ELR (cell line): Measurements from ENCODE around the gene FAAP24.
"Not testable (repeated sequence)": the region's sequence is repeated elsewhere in the genome, so short reads cannot be mapped to it uniquely, and the experiment has no call there.

Source experiments
- DNase-seq: peaks from one replicate; pipeline ENCODE4 v3.0.0-alpha.2; 2015; ENCODE audit warnings: low read depth

FAAP24 gene

DNA sequence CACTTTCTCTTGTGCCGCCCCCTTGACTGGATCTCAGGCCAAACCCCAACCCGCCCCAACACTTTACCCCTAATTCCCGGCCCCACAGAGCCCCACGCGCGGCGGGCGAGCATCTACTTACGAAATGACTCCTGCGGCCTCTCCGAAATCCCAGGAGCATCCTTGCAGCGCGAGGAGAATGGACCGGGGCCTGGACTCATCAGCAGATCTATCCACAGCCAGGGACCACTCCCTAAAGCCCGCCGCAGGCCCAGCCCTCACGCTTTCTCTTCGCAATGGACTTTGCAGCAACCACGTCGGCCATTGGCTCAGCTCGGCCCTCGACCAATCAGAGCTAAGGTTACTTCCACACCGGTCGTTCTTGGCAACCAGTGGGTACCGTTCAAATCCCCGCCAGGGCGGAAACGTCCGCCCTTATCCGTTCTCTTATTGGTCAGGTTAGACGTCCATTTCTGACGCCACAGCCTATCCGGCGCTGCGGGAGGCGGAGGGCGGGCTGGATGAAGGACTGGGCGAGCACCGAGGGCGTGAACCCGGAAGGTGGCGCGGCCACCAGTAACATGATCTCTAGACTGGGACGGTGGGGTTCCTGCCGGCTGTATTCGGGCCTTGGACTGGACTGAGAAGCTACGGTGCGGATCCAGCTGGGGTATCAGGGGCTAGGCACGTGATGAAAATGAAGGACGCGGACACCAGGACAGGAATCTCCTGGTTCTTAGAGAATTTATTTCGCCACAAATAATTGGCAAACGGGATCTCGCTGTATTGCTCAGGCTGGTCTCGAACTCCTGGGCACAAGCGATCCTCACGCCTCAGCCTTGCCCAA, at the start of gene FAAP24, which contains the start of gene CEP89:
FAAP24 (plus strand) TSS at position 528 of the 826 bp plus-strand sequence. CDS start 955 bp downstream, outside the sequence.
CEP89 (minus strand) TSS at position 244 of the 826 bp plus-strand sequence; CDS start at position 160, 84 bp downstream.
- peak; percentile 99 for DNase-seq

- DNase-seq, result peak; percentile 20
Measured at GRCh38 chr19:32924200-32924599, 47.8 kb upstream of the FAAP24 start.

- no peak for DNase-seq
Measured at GRCh38 chr19:32928806-32929205, 43.2 kb upstream of the FAAP24 start.

- no peak for DNase-seq
Measured at GRCh38 chr19:32930567-32930966, 41.5 kb upstream of the FAAP24 start.

GRCh38 chr19:32933571-32933970, 38.5 kb upstream of the FAAP24 start:
- no peak for DNase-seq

GRCh38 chr19:32935629-32936028, 36.4 kb upstream of the FAAP24 start:
- no peak for DNase-seq

GRCh38 chr19:32936065-32936464, 36.0 kb upstream of the FAAP24 start:
- no peak for DNase-seq

GRCh38 chr19:32941273-32941672, 30.8 kb upstream of the FAAP24 start:
- DNase-seq, result not testable (repeated sequence)

- DNase-seq, result no peak
Measured at GRCh38 chr19:32945260-32945659, 26.8 kb upstream of the FAAP24 start.

GRCh38 chr19:32966750-32967149, 5.3 kb upstream of the FAAP24 start:
- no peak for DNase-seq

DNA sequence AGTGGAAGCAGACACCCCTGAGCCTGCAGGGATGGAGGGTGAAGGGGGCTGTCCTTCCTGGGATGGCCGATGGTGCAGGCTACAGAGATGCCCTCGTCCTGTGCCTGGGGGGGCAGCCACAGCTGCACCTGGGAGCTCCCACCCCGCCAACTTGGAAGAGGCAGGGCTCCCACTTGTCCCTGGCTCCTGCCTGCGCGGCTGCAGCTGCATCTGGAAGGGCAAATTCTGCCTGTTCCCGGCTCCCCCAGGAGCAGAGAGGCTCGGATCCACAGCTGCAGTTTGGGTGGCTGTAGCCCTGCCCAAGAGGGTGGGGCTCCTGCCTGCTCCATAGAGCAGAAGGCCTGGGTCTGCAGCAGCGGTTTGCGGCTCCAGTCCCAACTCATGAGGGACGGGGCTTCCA, 2.5 kb upstream of the FAAP24 start:
- no peak for DNase-seq

GRCh38 chr19:32971012-32971595, 938 bp upstream of the FAAP24 start:
- peak; percentile 3 for DNase-seq

GRCh38 chr19:32976223-32976805, 4.3 kb downstream of the FAAP24 start:
- peak; percentile 71 for DNase-seq

DNA sequence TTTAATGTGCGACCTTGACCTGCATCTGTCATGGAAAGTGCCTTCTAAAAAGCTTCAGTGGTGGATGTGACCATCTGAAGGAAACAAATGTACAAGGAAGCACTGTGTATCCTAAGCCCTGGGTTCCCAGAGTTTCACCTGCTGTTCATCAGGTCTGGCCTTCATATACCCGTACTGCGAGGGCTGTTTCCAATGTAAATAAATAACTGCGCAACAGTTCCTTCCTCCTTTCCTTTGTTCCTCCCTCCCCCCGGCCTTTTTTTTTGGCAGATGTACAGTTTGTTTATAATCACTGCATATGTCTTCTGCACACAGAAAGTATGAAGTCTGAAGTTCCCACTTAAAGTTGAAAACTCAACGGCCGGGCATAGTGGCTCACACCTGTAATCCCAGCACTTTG, 5.2 kb downstream of the FAAP24 start:
- DNase-seq, result no peak

GRCh38 chr19:32977813-32978212, 5.8 kb downstream of the FAAP24 start:
- not testable (repeated sequence) for DNase-seq

GRCh38 chr19:32979807-32980206, 7.8 kb downstream of the FAAP24 start:
- DNase-seq, result not testable (repeated sequence)

GRCh38 chr19:32982488-32982887, 10.4 kb downstream of the FAAP24 start:
- DNase-seq, result not testable (repeated sequence)

DNA sequence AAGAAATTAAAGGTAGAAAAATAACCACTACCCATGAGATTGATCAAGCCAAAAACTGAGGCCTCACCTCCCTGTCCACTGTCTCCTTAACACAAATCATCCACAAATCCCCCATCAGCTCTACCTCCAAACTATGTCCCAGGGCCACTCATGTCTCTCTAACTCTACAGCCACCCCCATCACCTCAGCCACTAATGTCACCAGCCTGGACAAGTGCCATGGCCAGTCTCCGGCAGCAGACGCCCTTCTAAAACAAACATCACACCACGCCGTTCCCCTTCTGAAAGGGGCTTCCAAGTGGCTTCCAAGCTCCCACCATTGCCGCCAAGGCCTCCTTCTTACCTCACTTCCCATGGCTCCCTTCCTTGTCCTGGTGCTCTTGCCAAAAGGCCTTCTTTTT, 16.2 kb downstream of the FAAP24 start:
- DNase-seq, result not testable (repeated sequence)

- DNase-seq, result no peak
Measured at GRCh38 chr19:32988724-32989123, 16.7 kb downstream of the FAAP24 start.

DNA sequence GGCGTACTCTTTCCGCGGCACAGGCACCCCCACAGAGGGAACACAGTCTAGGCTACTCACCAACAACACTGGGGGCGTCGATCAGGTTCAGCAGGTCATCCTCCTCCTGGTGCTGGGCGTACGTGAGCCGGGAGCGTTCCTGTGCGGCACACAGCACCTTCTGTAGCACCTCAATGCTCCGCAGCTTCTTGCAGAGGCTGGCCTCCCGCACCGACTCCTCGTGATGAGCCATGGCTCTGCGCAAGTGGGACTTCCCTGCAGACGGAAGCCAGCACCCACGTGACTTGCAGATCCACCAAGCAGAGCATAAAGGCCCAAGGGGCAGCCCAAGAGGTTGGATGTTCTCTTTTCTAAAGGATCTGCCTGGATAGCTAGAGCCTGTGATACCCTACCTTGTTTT, 23.9 kb downstream of the FAAP24 start:
- not testable (repeated sequence) for DNase-seq

GRCh38 chr19:32997061-32997464, 25.0 kb downstream of the FAAP24 start:
- peak; percentile 30 for DNase-seq

GRCh38 chr19:32997716-32998355, 25.8 kb downstream of the FAAP24 start:
- DNase-seq, result no peak
